K562 (cell line): ENCODE measurements around the gene MAPKAPK3. TPM values are rescaled to one million over a fixed set of nuclear protein-coding genes. Genes with fewer than 3 reads are reported as not detected.

ENCODE experiments used
- ATAC-seq: fragments of 200-7000 bp; cut with Tn5 transposase; 3 replicates; pipeline ENCODE4 v1.9.1; 2020; ENCODE audit warnings: moderate library complexity
- BruUV-seq: library from RNA; stranded (reverse); fragments of 400-500 nt; replicated peaks from 2 replicates; lab custom pipeline; 2021; lab: Mats Ljungman, UMichigan
- CTCF ChIA-PET: fragments of 300-600 bp; formaldehyde crosslinking; extraction: SDS; loops from one replicate; lab custom pipeline; 2021; ENCODE audit warnings: low intra/inter-chr PET ratio; lab: Yijun Ruan, JAX
- POLR2A ChIA-PET: fragments of 300-600, 350-650 bp; sonication (Branson Sonifier 250); formaldehyde crosslinking; extraction: SDS; loops from one replicate; lab custom pipeline; 2021; ENCODE audit warnings: antibody characterized with exemption, inconsistent platforms; lab: Yijun Ruan, JAX
- DNase-seq, 4 experiments: peaks; one replicate each; pipeline versions ENCODE4 v3.0.0 to v3.0.0-alpha.2; 2011 to 2018; ENCODE audit warnings: low spot score in 3 of 4, mixed read lengths in 3 of 4; ENCODE audit errors: extremely low read depth in 1 of 4
- FAIRE-seq: peaks from 2 replicates; lab custom pipeline; 2011; peaks lifted over from hg19 to GRCh38; lab: Jason Lieb, UNC
- H2AFZ ChIP-seq: 2 replicates; pipeline ENCODE4 v1.6.0; 2011; ENCODE audit warnings: low read depth, low read length, control low read depth, inconsistent platforms
- H3K27ac ChIP-seq: fragments of 200-600 bp; 3 replicates; pipeline ENCODE4 v1.8.0; 2011; ENCODE audit warnings: low read depth, mild to moderate bottlenecking, control low read depth, inconsistent platforms, low read length, moderate library complexity, mixed read lengths; ENCODE audit errors: extremely low read depth
- H3K27me3 ChIP-seq, 2 experiments: fragments of 300-600 bp in 1 of 2; 2 replicates in 1 of 2; 3 replicates in 1 of 2; pipeline versions ENCODE4 v1.6.0 to v1.8.0; 2011; ENCODE audit warnings: inconsistent platforms in 2 of 2, low read length in 2 of 2, mild to moderate bottlenecking in 1 of 2, mixed read lengths in 1 of 2, moderate library complexity in 1 of 2; ENCODE audit not compliant: control insufficient read depth in 2 of 2, insufficient read depth in 2 of 2
- H3K36me3 ChIP-seq: fragments of 300-600 bp; 3 replicates; pipeline ENCODE4 v1.8.0; 2011; ENCODE audit warnings: mild to moderate bottlenecking, low read length, inconsistent platforms; ENCODE audit not compliant: control insufficient read depth, insufficient read depth
- H3K4me1 ChIP-seq, 2 experiments: fragments of 200-600 bp in 1 of 2; replicated peaks in 1 of 2; 2 replicates in 1 of 2; 3 replicates in 1 of 2; pipeline versions ENCODE4 v1.5.1 to v1.8.0; 2011; ENCODE audit warnings: inconsistent platforms in 2 of 2, low read length in 2 of 2, mild to moderate bottlenecking in 1 of 2, mixed read lengths in 1 of 2, moderate library complexity in 1 of 2; ENCODE audit not compliant: control insufficient read depth in 2 of 2, insufficient read depth in 2 of 2
- H3K4me2 ChIP-seq: 2 replicates; pipeline ENCODE4 v1.6.1; 2011; ENCODE audit warnings: low read length, control low read depth, inconsistent platforms, mixed read lengths; ENCODE audit not compliant: insufficient read depth
- H3K4me3 ChIP-seq: fragments of 200-600 bp; sonication (generic), shearing (Covaris generic); 2 replicates; pipeline ENCODE4 v1.5.1; 2016; ENCODE audit warnings: control low read depth, inconsistent platforms
- H3K79me2 ChIP-seq: fragments of 200-600 bp; 3 replicates; pipeline ENCODE4 v1.8.0; 2011; ENCODE audit warnings: low read length, inconsistent platforms; ENCODE audit not compliant: control insufficient read depth, insufficient read depth
- H3K9ac ChIP-seq, 2 experiments: 2 replicates each; pipeline versions ENCODE4 v1.6.0 to v1.6.1; 2011; ENCODE audit warnings: low read depth in 2 of 2, low read length in 2 of 2, control low read depth in 1 of 2, inconsistent platforms in 1 of 2, mild to moderate bottlenecking in 1 of 2, mixed read lengths in 1 of 2; ENCODE audit not compliant: insufficient read depth in 1 of 2
- H3K9me1 ChIP-seq: one replicate; pipeline ENCODE4 v1.6.0; 2011; ENCODE audit warnings: inconsistent platforms, mild to moderate bottlenecking, low read length, moderate library complexity; ENCODE audit not compliant: control insufficient read depth, insufficient read depth
- H3K9me3 ChIP-seq: replicated peaks from 2 replicates; pipeline ENCODE4 v1.5.1; 2011; ENCODE audit warnings: low read depth, low read length, inconsistent platforms; ENCODE audit not compliant: control insufficient read depth, insufficient read depth
- H4K20me1 ChIP-seq: replicated peaks from 2 replicates; pipeline ENCODE4 v1.6.1; 2011; ENCODE audit warnings: low read length, inconsistent platforms, mixed read lengths; ENCODE audit not compliant: control insufficient read depth, insufficient read depth
- ARHGAP35 ChIP-seq: fragments of 450-650 bp; IDR thresholded peaks from 2 replicates; pipeline ENCODE4 v1.6.1; 2018; ENCODE audit not compliant: partially characterized antibody
- CBFB ChIP-seq: sonication (generic); formaldehyde crosslinking; IDR thresholded peaks from 2 replicates; pipeline ENCODE4 v1.4.0; 2020; ENCODE audit warnings: mild to moderate bottlenecking, missing genetic modification reagents
- HDAC1 ChIP-seq, 2 experiments: fragments of 450-650 bp; IDR thresholded peaks; 2 replicates each; pipeline ENCODE4 v1.6.1; 2016 to 2017; ENCODE audit warnings: inconsistent platforms in 1 of 2, mild to moderate bottlenecking in 1 of 2, moderate library complexity in 1 of 2
- JUN ChIP-seq, 2 experiments: sonication (generic) in 1 of 2; formaldehyde crosslinking in 1 of 2; IDR thresholded peaks; 2 replicates each; pipeline versions ENCODE4 v1.6.1 to v1.8.0; 2012 to 2022; ENCODE audit warnings: borderline replicate concordance in 2 of 2, mild to moderate bottlenecking in 2 of 2, improper control_type of control experiment in 1 of 2, low read depth in 1 of 2, low read length in 1 of 2, missing genetic modification reagents in 1 of 2
- JUND ChIP-seq, 2 experiments: IDR thresholded peaks; 2 replicates in 1 of 2; 3 replicates in 1 of 2; pipeline ENCODE4 v1.6.1; 2011; ENCODE audit warnings: borderline replicate concordance in 2 of 2, low read depth in 2 of 2, low read length in 2 of 2, improper control_type of control experiment in 1 of 2, missing biosample characterization in 1 of 2, missing genetic modification characterization in 1 of 2, missing genetic modification reagents in 1 of 2
- SRSF7 ChIP-seq: fragments of 200-400 bp; formaldehyde crosslinking; optimal IDR thresholded peaks from 2 replicates; pipeline ENCODE3; 2017; ENCODE audit warnings: mild to moderate bottlenecking, low read depth, low read length
- TBL1XR1 ChIP-seq, 2 experiments: IDR thresholded peaks; 2 replicates each; pipeline ENCODE4 v1.6.1; 2012; ENCODE audit warnings: improper control_type of control experiment in 2 of 2, low read length in 2 of 2, mild to moderate bottlenecking in 1 of 2
- TGIF2 ChIP-seq: sonication (generic); formaldehyde crosslinking; IDR thresholded peaks from 2 replicates; pipeline ENCODE4 v1.8.1; 2022; ENCODE audit warnings: mild to moderate bottlenecking, missing genetic modification reagents, moderate library complexity
- ZBED1 ChIP-seq: IDR thresholded peaks from 2 replicates; pipeline ENCODE4 v1.6.1; 2014
- ZBTB40 ChIP-seq, 2 experiments: fragments of 450-650 bp in 1 of 2; sonication (generic) in 1 of 2; formaldehyde crosslinking in 1 of 2; IDR thresholded peaks; 2 replicates each; pipeline versions ENCODE4 v1.7.1 to v1.9.0; 2016 to 2022; ENCODE audit warnings: inconsistent platforms in 1 of 2, mild to moderate bottlenecking in 1 of 2, missing genetic modification reagents in 1 of 2
- WGBS: fragments of 100-300 bp; shearing (Covaris generic); methylation state at CpG from one replicate; pipeline ENCODE4 v1.1.6; 2016; ENCODE audit warnings: low coverage, mixed read lengths; ENCODE audit not compliant: insufficient coverage; ENCODE audit errors: missing lambda C conversion rate; 5-methylcytosine and 5-hydroxymethylcytosine counted together
- in situ Hi-C: fragments of 300-500 bp; cut with MboI; formaldehyde crosslinking; loops from 4 replicates; pipeline ENCODE4 v1.15.0; 2018; ENCODE audit warnings: inconsistent platforms, mixed read lengths
- intact Hi-C: fragments of 100-400 bp; cut with micrococcal nuclease; formaldehyde crosslinking; loops from 2 replicates; pipeline ENCODE4 v1.14.2; 2022
- polyA plus RNA-seq, 8 experiments: library from polyadenylated mRNA; depleted of rRNA in 4 of 8; stranded (reverse) in 5 of 8; unstranded in 3 of 8; fragments of >200 nt; fragmentation: Nextera tagmentation in 2 of 8; fragmentation: Illumina TruSeq in 1 of 8; extraction: Ambion mirVana in 2 of 8; extraction: Trizol in 1 of 8; gene quantifications; 2 replicates each; pipeline versions ENCODE4 v1.2.1 to v1.2.3, GENCODE V29; 2011 to 2014; ENCODE audit warnings: inconsistent platforms in 1 of 8, missing spikeins in 1 of 8
- total RNA-seq, 7 experiments: library from RNA; depleted of rRNA in 6 of 7; stranded (reverse); fragments of >200 nt in 6 of 7; fragmentation: Illumina TruSeq in 2 of 7; extraction: Trizol in 2 of 7; gene quantifications; 2 replicates each; pipeline versions ENCODE4 v1.2.1 to v1.2.3, GENCODE V29; 2011 to 2021; ENCODE audit warnings: low replicate concordance in 1 of 7

MAPKAPK3 gene
- total and polyA plus RNA-seq, 9 of the 15 experiments (the other 6 are each of a cell fraction or from before 2014, with no cell fraction given): 8.0 to 56.4 (median 41.2) TPM

- 26% methylated on average over 18 of the region's 29 CpGs for WGBS
- Histone ChIP-seq H4K20me1 (peaks cover 36% of the 10 kb centered on the region), H3K9me3 (no peaks in the 10 kb centered on the region), H3K27ac (peak overlapping the region; percentile 85), H3K4me2 (peak overlapping the region; percentile 95), H3K9ac (peak overlapping the region; percentile 87 to 94), H3K4me3 (peak overlapping the region; percentile 87), H3K9me1 (peaks cover 3% of the 10 kb centered on the region), H3K4me1 (peaks cover 39 to 48% of the 10 kb centered on the region in 2 experiments), H3K27me3 (no peaks in the 10 kb centered on the region), H2AFZ (no peak overlapping the region), H3K79me2 (peaks cover 86% of the 10 kb centered on the region), H3K36me3 (peaks cover 75% of the 10 kb centered on the region)
- BruUV-seq: no TSS peak
- DNase-seq (peak in 1 of 4 experiments; percentile 62), FAIRE-seq (no peak), ATAC-seq (no peak)
- intact Hi-C loops: no loop called here
- in situ Hi-C loops: no loop called here
- POLR2A ChIA-PET: interaction anchor here (0.6 to 4.8 kb wide), 6 partner anchors 8 to 40 kb away, joined by 3 to 22 read pairs (median 5); partner anchors contain the start of gene HEMK1
- CTCF ChIA-PET: no interaction called here
- TF ChIP-seq ZBED1 (peak; percentile 48; the same call in 1 of the 2 replicates), ARHGAP35 (no peak), TGIF2 (CRISPR knock-in tag) (no peak), JUN (IDR thresholded peaks at IDR 0.05; ENCODE audit: borderline replicate concordance, low read depth, low read length) (no peak), JUN (CRISPR knock-in tag; IDR thresholded peaks at IDR 0.05; ENCODE audit: borderline replicate concordance) (no peak), HDAC1 (IDR thresholded peaks at IDR 0.05) (0 out of 4 replicates have a peak, but pooled peaks of 1 of the 2 experiments have one; percentile 53), CBFB (CRISPR knock-in tag) (peak; percentile 83; the same call in 1 of the 2 replicates), JUND (IDR thresholded peaks at IDR 0.05; ENCODE audit: borderline replicate concordance, low read depth, low read length) (no peak), JUND (tag; IDR thresholded peaks at IDR 0.05; ENCODE audit: borderline replicate concordance, low read depth, low read length) (no peak), ZBTB40 (IDR thresholded peaks at IDR 0.05) (peak; percentile 73), ZBTB40 (CRISPR knock-in tag; IDR thresholded peaks at IDR 0.05) (no peak), SRSF7 (no peak), TBL1XR1 (IDR thresholded peaks at IDR 0.05; ENCODE audit: low read length in 2 of 2) (no peak)
Measured at GRCh38 chr3:50607271-50608091, 9.5 kb upstream of the MAPKAPK3 start.
